ENCODE data around the gene CHST15.
"Not testable (repeated sequence)": the region's sequence is repeated elsewhere in the genome, so short reads cannot be mapped to it uniquely, and the experiment has no call there.

The CHST15 gene

GRCh38 chr10:124042656-124043309, 50.6 kb downstream of the CHST15 start:
- DNase-seq = no peak

- DNase-seq = no peak
These were observed 51.5 kb downstream of the CHST15 start for GRCh38 chr10:124041675-124042445.

- DNase-seq = no peak
These were observed 52.8 kb downstream of the CHST15 start for GRCh38 chr10:124040451-124041188.

GRCh38 chr10:124039483-124040013, 53.9 kb downstream of the CHST15 start:
- DNase-seq = no peak

- DNase-seq = no peak
These were observed 55.6 kb downstream of the CHST15 start for GRCh38 chr10:124037784-124038183.

DNA sequence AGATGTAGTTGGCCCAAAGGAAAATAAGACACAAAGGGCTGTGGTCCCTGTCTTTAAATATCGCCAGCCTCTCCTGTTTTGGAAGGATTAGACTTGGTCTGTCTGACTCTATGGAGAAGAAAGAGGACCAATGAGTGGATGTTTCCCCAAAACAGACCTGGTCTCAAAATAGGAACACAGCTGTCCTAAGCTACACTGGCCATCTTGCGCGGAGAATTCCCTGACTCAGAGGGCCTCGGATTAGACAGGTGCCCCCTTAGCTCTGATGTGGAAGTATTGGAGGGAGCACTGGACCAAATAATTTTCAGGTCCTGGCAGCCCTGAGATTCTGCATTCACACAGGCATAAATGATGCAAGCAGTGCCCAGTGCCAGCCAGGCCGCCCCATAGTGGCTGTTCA, 56.1 kb downstream of the CHST15 start:
- no peak for DNase-seq

DNA sequence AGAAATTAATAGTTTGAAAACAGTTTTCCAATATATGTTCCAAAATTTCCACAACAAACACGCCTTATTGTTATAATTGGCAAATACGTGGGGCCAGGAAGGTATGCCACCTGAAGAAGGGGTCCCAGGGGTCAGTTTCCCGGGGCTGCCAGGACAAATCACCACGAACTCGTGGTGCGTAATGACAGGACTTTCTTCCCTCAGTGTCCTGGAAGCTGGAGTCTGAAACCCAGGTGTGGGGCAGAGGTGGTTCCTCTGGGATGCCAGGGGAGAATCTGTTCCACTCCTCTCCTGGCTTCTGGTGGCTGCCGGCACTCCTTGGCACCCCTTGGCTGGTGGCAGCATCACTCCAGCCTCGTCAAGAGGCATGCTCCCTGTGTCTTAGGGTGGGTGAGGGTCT, 56.7 kb downstream of the CHST15 start:
- DNase-seq = no peak

DNA sequence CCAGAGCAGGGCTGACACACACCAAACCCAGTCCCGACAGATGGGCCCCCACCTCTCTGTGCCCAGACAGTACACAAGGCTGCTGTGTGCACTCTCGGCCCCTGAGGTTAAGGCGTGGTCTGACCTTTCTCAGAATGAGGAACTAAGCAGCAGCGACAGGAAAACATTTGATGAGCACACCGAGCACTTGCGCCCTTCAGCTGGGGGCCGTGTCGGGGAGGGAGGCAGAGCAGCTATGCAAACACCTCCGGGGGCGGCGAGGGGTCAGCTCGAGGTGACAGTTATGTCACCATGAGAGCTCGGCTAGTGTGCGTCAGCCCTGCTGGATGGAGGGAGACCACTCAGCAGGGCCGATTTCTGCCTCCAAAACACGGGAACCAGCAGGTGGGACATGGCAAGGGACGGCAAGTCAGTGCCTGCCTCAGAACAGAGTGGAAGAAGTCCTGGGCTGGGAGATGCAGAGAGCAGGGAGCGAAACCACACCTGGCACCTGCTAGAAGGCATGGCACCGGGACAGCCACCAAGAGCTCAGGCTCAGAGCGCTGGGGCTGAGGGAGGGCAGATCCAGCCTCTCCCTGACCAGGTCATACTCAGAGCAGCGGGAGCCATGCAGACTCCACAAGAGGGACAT, 57.4 kb downstream of the CHST15 start:
- peak; percentile 21 for DNase-seq

DNA sequence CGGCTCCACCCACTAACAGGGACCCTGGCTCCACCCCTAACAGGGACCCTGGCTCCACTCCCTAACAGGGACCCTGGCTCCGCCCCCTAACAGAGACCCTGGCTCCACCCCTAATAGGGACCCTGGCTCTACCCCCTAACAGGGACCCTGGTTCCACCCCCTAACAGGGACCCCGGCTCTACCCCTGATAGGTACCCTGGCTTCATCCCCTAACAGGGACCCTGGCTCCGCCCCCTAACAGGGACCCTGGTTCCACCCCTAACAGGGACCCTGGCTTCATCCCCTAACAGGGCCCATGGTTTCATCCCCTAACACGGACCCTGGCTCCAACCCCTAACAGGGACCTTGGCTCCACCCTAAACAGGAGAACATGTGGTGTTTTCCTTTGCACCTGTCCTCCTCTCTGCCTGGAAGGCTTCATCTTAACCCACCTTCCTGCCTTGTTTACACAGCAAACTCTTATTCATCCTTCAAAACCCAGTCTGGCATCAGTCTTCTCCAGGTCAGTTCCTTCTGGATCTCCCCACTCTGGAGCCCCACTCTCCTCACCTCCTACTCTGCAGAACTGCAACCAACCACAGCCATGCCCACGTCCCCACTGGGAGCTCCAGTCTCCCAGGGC, 58.0 kb downstream of the CHST15 start:
- DNase-seq = no peak

DNA sequence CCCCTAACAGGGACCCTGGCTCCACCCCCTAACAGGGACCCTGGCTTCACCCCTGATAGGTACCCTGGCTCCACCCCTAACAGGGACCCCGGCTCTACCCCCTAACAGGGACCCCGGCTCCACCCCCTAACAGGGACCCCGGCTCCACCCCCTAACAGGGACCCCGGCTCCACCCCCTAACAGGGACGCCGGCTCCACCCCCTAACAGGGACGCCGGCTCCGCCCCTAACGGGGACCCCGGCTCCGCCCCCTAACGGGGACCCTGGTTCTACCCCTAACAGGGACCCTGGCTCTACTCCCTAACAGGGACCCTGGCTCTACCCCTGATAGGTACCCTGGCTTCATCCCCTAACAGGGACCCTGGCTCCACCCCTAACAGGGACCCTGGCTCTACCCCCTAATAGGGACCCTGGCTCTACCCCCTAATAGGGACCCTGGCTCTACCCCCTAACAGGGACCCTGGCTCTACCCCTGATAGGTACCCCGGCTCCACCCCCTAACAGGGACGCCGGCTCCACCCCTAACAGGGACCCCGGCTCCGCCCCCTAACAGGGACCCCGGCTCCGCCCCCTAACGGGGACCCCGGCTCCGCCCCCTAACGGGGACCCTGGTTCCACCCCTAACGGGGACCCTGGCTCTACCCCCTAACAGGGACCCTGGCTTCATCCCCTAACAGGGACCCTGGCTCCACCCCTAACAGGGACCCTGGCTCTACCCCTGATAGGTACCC, 58.7 kb downstream of the CHST15 start:
- not testable (repeated sequence) for DNase-seq

DNA sequence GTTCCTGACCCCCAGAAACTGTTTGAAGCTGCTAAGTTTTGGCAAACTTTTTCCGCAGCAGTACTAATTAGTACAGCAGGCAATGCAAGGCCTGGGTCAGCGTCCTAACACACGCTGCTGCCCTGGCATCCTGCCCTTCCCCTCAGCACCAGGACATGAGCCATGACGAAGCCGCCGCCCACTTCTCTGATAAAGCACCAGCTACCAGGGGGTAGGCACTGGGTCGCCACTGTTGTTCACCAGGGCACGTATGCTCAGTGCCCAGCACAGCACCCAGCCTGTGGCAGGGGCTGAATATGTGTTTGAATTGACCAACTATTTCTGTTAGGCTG, 59.5 kb downstream of the CHST15 start:
- DNase-seq = no peak

GRCh38 chr10:124032971-124033886, 60.2 kb downstream of the CHST15 start:
- no peak for DNase-seq

DNA sequence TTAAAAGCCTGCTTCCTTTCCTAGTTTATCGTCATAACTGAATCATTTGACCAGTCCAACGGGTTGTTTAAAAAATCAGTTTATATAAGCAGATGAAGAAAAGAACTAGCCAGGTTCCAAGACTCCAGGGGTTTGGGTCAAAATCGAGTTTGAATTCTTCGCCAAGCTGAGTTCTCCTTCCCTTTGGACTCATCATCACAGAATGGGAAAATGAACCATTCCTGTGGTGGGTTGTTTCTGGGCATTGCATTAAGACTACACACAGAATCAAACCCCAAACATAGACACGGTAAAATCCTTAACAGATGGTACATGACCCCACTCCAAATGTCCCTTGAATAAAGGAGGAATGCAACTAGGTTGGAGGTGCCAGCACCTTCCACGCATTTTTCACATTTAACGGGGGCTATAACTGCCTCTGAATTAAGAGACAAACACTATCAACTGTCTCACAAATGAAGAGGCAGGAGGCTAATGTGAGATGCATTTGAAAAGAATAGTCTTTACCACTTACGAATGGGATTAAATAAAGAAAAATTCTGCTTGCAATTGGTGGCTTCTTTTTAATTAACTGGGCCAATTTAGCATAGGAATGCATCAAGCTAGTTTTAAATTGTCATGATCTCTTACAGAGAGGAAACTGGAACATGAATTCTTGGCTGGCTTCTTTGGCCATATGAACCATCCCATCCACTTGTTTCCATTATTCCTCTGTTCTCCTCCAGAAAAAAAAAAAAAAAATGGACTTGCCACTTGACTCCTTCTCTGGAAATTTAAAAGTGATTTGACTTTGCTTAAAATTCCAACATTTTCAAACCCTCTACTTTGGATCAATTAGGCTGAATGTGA, 61.1 kb downstream of the CHST15 start:
- no peak for DNase-seq

GRCh38 chr10:124030492-124031110, 62.8 kb downstream of the CHST15 start:
- no peak for DNase-seq

DNA sequence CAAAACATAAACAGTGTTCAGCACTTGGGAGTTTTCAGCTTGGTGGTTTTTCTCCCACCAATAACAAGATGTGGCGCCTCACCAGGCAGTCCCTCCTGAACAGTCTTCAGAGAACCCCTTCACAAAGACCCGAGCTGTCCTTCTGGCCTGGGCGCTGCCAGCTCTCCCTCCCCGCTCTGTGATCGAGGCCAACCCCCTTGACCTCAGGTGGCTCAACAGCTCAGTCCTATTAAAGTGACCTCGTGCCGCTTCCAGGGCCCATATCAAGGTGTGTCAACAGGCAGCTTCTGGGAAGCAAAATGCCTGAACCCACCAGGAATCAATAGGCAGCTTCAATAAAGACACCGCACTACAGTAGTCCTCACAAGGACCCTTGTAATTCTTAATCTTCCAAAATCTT, 63.3 kb downstream of the CHST15 start:
- no peak for DNase-seq

DNA sequence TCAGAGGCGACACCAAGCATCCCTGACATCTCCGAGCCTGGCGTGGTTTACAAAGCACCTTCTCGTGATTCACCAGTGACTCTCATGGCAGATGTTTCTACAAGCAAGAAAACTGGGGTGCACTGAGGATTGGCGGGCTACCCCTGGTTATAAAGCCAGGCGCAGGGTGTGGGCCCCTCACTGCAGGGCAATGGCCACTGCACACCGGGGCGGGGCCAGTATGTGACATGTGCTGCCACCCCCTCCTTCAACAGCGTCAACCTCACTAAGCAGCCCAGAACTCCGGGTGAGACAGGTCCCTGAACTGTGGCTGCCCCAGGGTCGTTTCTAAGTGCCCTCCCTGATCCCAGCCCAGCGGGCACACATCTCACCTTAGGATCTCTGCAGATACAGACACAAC, 63.8 kb downstream of the CHST15 start:
- no peak for DNase-seq

DNA sequence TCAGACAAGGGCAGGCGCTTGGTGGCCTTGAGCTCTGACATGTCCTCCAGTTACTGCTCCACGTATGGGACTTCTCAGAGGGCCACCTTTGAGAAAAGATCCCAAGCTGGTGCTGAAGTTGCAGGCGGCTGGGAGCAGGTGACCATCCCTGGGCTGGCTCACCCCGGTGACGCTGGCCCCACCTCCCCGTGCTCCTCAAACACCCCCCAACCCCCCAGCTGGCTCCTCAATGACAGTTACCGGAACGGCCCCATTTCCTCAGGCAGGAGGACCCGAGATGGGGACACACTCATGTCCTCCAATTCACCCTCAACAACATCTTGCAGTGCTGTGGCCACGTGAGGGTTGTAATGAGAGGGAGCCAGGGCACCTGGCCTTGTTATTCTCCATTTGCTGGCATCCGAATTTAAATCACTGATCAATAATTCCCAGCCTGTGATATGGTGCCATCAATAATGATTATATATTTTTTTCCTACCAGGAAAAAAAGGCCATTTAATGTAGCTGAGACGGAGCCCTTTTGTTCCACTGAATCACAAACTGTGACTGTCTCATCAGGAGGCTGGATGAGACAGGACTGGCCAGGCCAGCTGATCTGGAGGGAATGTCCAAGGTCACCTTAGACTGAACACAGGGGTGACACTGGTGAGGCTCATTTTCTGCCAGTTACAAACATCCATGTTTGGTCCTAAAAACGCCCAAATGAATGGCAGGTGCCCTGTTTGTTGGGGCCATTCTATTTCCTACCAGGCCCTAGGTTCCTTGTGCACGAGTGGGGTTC, 64.5 kb downstream of the CHST15 start:
- DNase-seq = no peak

DNA sequence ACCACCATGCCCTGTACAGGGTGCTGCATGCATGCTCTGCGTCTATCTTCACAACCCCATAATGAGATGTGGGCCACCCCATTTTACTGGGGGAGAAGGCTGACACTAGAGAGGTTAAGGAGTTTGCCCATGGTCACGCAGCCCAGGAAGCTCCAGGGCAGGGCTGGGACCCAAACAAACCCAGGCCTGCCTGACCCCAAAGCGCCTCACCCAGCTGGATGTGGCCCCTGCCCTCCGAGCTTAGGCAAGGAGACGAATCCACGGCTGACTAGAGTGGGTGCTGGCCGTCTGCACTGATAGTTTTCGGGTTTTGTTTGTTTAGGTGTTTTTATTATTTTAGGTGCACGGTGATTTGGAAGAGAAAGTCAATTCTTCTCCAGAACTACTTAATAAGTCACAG, 65.7 kb downstream of the CHST15 start:
- DNase-seq = no peak

All from SHP77 treated with DMSO at 0.1 percent for 48 hours (cell line).